HL-60 (cell line): ENCODE results near the gene CFAP73.

Source experiments
- DNase-seq, 2 experiments: peaks; one replicate each; pipeline ENCODE4 v3.0.0-alpha.2; 2010 to 2020; ENCODE audit warnings: low read depth in 1 of 2, low spot score in 1 of 2
- H3K27ac ChIP-seq: fragments of 250-450 bp; sonication (Bioruptor Pico); replicated peaks from 2 replicates; pipeline ENCODE4 v1.5.1; 2020; ENCODE audit warnings: mild to moderate bottlenecking, moderate library complexity
- H3K27me3 ChIP-seq: fragments of 250-450 bp; sonication (Bioruptor Pico); 2 replicates; pipeline ENCODE4 v1.5.1; 2021; ENCODE audit warnings: mild to moderate bottlenecking, moderate library complexity; ENCODE audit not compliant: insufficient read depth, poor library complexity, severe bottlenecking
- H3K4me3 ChIP-seq: replicated peaks from 2 replicates; pipeline ENCODE4 v1.5.1; 2011; ENCODE audit warnings: mild to moderate bottlenecking, control low read depth, low read length; ENCODE audit not compliant: insufficient read depth
- CTCF ChIP-seq: IDR thresholded peaks from one replicate; pipeline ENCODE4 v1.5.1; 2011; ENCODE audit warnings: low read length, control low read depth, inconsistent platforms; ENCODE audit not compliant: insufficient read depth
- GABPA ChIP-seq: IDR thresholded peaks from 2 replicates; pipeline ENCODE4 v1.6.1; 2012; ENCODE audit warnings: low read depth
- POLR2AphosphoS5 ChIP-seq: IDR thresholded peaks from 2 replicates; pipeline ENCODE4 v1.6.1; 2012; ENCODE audit warnings: low read depth
- REST ChIP-seq: IDR thresholded peaks from 2 replicates; pipeline ENCODE4 v1.6.1; 2012; ENCODE audit warnings: low read depth; ENCODE audit not compliant: insufficient replicate concordance
- SPI1 ChIP-seq: IDR thresholded peaks from 2 replicates; pipeline ENCODE4 v1.6.1; 2012; ENCODE audit warnings: low read depth, mild to moderate bottlenecking, borderline replicate concordance

CFAP73 gene

GRCh38 chr12:113197518-113198077, 48.1 kb downstream of the CFAP73 start:
- Histone ChIP-seq H3K4me3 (no peak overlapping the region), H3K27me3 (no peaks in the 10 kb centered on the region)
- no peak for DNase-seq

GRCh38 chr12:113198296-113198695, 48.8 kb downstream of the CFAP73 start:
- H3K27me3 ChIP-seq: no peaks in the 10 kb centered on the region
- H3K4me3 ChIP-seq: no peak overlapping the region
- no peak for DNase-seq
- TF ChIP-seq REST: no peak
- TF ChIP-seq POLR2AphosphoS5: no peak
- TF ChIP-seq GABPA: no peak
- TF ChIP-seq SPI1: no peak
- no peak for TF ChIP-seq CTCF
- H3K27ac ChIP-seq: no peak overlapping the region

More at GRCh38 chr12:113197518-113198077, 48.1 kb downstream of the CFAP73 start:
- TF ChIP-seq CTCF (no peak), REST (no peak), POLR2AphosphoS5 (no peak), SPI1 (no peak), GABPA (no peak)
- no peak overlapping the region for H3K27ac ChIP-seq

GRCh38 chr12:113200021-113200797, 50.7 kb downstream of the CFAP73 start:
- peak in 1 of 2 experiments; percentile 81 for DNase-seq
- Histone ChIP-seq H3K27ac (no peak overlapping the region), H3K4me3 (no peak overlapping the region), H3K27me3 (no peaks in the 10 kb centered on the region)
- TF ChIP-seq SPI1 (no peak; the same call in 1 of the 2 replicates), GABPA (no peak), REST (no peak), CTCF (no peak), POLR2AphosphoS5 (peak; percentile 35; the same call in 1 of the 2 replicates)
